Measurements from ENCODE around the gene IFNB1.

The IFNB1 gene

GRCh38 chr9:21070171-21070571 is 7.6 kb downstream of the IFNB1 start:
- DNase-seq (ENCODE audit: low read depth) = peak; percentile 95

- DNase-seq (ENCODE audit: low read depth) = no peak
These were observed 16.7 kb downstream of the IFNB1 start for GRCh38 chr9:21060919-21061561.

DNA sequence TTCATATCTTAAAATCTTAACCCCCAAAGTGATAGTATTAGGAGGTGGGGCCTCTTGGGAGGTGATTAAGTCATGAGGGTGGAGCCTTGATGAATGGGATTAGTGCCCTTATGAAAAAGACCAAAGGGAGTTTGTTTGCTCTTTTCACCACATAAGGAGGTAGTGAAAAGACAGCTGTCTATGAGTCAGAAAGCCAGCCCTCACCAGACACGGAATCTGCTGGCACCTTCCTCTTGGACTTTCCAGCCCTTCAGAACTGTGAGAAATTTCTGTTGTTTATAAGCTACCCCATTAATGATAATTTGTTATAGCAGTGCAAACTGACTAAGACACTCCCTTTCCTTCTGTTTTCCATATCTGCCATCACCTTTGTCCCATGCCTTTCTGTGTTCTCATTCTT is 20.8 kb downstream of the IFNB1 start:
- peak; percentile 48 for DNase-seq (ENCODE audit: low read depth)

DNA sequence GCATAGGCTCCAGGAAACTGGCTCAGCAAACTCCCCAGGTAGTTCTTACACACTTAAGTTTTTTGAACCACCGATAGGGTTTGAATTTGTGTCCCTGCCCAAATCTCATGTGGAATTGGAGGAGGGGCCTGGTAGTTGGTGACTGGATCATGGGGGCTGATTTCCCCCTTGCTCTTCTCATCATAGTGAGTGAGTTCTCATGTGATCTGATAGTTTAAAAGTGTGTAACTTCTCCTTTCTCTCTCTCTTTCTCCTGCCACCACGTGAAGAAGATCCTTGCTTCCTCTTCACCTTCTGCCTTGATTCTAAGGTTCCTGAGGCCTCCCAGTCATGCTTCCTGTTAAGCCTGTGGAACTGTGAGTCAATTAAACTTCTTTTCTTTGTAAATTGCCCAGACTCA is 23.9 kb downstream of the IFNB1 start:
- no peak for DNase-seq (ENCODE audit: low read depth)

DNA sequence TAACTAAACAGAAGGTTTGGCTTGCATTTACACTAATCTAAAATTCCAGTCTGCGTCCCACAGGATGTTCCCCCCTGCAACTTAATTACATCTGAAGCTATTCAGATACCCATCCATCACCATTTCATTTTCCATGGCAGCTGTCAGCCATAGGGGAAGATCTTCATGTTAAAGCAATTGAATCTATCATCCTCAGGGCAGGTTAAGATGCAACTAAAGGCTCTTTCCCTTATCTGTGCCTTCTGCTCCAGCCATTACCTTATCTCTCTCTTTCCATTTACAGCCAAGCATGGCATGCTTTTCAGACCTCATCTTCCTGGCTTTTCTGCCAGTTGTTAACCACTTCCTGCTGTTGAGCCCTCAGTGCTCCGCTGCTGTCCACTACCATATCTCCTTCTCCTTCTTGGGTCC is 30.5 kb downstream of the IFNB1 start:
- peak; percentile 43 for DNase-seq (ENCODE audit: low read depth)

DNA sequence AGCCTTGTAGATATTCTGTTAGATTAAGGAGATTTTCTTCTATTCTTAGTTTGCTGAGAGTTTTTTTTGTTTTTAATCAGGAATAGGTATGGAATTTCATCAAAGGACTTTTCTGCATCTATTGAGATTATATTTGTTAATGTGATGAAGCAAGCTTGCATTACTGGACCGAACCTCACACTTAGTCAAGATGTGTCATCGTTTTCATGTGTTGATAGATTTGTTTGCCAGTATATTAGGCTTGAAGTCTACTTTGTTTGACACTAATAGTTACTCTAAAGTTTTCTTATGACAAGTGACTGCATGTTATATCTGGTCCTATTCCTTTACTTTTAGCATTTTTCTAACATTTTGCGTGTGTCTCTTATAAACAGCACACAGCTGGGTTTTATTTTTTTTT is 33.9 kb downstream of the IFNB1 start:
- no peak for DNase-seq (ENCODE audit: low read depth)

- DNase-seq (ENCODE audit: low read depth) = no peak
These were observed 35.3 kb downstream of the IFNB1 start for GRCh38 chr9:21042466-21042865.

DNA sequence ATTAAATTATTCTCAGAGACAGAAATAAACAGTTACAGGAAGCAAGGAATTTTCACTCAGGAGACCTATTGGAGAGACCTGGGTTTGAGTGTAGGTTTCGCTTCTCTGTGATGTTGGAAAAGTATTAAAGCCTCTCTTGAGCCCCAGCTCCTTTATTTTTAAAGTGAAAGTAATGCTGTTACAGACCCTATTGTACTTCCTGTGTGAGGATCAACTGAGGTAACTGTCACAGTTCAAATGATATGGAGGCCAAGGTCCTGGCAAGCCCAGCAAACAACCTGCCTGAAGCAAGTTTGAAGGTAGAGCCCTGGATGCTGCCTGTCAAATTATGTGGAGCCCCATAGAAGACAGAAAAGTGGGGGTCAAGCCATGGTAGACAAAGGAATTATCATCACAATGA is 38.4 kb downstream of the IFNB1 start:
- no peak for DNase-seq (ENCODE audit: low read depth)

DNA sequence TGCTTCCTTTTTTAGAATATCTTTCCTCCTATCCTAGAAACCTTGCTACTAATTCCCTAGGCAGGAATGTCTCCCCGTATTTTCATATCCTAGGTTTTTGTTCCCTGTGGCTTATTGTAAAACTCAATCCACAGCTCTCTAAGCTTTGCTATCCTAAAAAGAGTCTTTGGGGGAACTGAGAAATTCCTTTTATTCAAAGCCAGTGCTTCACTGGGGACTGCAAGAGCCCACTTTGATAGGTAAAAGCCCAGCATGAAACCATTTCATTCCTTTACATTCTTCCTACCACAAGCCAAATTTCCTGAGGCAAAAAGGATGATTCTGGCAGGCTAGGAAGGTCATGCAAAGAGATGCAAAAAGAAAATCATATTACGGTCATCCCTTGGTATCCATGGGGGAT is 40.5 kb downstream of the IFNB1 start:
- no peak for DNase-seq (ENCODE audit: low read depth)

DNA sequence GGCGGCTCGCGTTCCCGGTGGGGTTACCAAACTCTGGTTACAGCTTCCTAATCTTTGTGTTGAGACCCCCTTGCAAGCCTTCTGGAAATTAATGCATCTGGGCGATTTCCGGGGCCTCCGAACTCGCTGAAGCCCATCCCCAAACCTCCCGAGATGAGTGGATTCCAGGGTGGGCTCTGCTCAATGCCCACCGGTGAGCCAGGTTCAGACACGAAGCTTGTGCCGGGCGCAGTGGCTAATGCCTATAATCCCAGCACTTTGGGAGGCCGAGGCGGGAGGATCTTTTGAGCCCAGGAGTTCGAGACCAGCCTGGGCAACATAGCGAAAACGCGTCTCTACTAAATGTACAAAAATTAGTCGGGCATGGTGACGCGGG is 45.9 kb downstream of the IFNB1 start:
- DNase-seq (ENCODE audit: low read depth) = no peak

DNA sequence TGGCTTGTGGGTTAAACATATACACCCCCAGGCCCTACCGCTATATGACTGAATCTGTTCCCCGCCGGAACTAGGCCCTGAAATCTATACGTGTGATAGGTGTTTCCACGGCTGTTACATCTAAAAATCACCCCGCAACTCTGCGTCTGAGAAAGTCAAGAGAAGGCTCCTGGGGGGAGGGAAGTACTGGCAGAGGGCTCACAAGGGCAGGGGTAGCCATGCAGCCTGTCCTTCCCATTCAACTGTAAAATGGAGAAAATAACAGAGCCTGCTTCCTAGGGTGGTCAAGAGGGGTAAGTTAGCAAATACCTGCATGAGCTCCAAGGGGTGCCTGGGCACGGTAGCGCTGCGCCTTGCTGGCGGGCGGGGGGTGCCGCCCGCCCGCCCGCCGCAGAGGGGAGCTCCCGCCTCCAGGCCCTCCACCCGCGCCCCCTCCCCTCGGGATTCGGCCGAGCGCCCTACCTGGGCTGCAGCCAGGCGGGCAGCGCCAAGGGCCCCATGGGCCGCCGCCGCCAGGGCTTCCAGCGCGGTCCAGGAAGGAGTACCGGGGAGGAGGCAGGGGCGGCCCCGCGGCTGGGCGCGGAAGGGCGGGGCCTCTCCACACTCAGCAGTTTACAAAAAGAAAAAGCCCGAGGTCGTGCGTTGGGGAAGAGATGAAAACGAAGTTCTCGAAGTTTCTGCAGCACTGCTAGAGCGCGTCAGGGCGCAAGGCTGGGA is 46.5 kb downstream of the IFNB1 start, which contains the start of gene HACD4:
Gene HACD4, minus strand, starts transcription at position 550 of the 717 bp plus-strand sequence. Its CDS starts 50 bp downstream, at position 500.
- peak; percentile 29 for DNase-seq (ENCODE audit: low read depth)

DNA sequence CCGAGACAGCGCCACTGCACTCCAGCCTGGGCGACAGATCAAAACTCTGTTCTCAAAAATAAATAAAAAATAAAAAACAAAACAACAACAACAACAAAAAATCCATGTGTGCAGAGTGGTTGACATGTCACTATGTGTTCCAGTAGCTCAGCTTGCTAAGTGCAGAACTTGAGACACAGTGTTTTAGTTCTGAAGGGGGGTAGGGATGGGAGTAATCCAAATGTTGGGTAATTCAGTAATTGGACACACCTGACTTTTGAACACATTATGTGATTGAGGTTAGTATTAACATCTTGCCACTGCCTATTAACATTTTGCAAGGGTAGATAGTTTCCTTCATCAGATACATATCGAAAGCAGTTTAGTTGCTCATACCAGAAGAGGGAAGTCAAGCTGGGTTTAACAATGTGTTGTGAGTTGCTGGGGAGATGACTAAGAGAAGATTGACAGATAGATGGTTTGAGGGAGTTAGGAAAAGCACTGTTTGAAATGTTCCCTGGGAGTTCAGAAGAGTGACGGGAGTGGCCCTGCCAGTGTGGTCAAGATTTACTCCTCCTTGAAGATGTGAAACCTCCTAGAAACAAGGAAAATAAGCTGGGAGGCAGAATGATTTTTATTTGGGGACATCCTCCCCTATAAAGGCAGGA is 47.2 kb downstream of the IFNB1 start:
- DNase-seq (ENCODE audit: low read depth) = peak; percentile 21

DNA sequence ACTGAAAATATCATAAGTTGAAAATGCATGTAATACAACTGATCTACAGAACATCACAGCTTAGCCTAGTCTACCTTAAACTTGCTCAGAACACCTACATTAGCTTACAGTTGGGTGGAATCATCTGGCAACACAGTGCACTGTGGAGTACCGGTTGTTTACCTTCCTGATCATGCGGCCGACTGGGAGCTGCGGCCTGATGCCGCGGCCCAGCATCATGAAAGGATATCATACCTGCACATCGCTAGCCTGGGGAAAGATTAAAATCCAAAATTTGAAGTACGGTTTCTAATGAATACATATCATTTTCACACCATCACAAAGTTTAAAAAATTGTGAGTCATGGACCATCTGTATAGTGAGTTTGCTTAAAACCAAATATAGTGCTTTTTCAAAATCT is 48.1 kb downstream of the IFNB1 start:
- no peak for DNase-seq (ENCODE audit: low read depth)

DNA sequence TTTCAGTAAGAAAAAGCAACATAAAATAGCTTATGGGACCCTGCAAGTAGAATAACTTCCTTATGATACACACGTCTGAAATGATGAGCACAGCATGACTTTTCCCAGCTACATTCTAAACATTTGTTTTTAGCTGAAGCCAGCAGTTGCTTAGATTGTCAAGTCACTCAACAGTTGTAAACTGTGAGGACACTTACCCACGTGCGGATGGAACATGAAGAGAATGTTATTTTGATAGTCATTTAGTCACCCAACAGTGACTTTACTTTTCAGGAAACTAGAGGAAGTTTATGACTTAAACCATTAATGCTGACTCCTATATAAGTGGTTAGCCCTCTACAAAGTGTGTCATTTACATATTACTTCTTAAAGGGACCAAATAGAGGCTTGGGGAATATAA is 49.3 kb downstream of the IFNB1 start:
- DNase-seq (ENCODE audit: low read depth) = no peak

GRCh38 chr9:21027295-21027694 is 50.4 kb downstream of the IFNB1 start:
- peak; percentile 26 for DNase-seq (ENCODE audit: low read depth)

Measured in amniotic epithelial cell (primary cell).